ENCODE measurements around the gene SLC25A30.

GRCh38 chr13:45446181-45446580 lies 28.0 kb upstream of the SLC25A30 start:
- TF ChIP-seq POLR2AphosphoS5 (IDR thresholded peaks at IDR 0.05; ENCODE audit: low read depth, low read length) (no peak), SIN3A (IDR thresholded peaks at IDR 0.05; ENCODE audit: borderline replicate concordance, insufficient read depth, low read length) (no peak), FOXP2 (optimal IDR thresholded peaks at IDR 0.05; ENCODE audit: borderline replicate concordance, extremely low read depth, extremely low read length, insufficient read depth) (no peak)
- TF ChIP-seq, protein P1, sequence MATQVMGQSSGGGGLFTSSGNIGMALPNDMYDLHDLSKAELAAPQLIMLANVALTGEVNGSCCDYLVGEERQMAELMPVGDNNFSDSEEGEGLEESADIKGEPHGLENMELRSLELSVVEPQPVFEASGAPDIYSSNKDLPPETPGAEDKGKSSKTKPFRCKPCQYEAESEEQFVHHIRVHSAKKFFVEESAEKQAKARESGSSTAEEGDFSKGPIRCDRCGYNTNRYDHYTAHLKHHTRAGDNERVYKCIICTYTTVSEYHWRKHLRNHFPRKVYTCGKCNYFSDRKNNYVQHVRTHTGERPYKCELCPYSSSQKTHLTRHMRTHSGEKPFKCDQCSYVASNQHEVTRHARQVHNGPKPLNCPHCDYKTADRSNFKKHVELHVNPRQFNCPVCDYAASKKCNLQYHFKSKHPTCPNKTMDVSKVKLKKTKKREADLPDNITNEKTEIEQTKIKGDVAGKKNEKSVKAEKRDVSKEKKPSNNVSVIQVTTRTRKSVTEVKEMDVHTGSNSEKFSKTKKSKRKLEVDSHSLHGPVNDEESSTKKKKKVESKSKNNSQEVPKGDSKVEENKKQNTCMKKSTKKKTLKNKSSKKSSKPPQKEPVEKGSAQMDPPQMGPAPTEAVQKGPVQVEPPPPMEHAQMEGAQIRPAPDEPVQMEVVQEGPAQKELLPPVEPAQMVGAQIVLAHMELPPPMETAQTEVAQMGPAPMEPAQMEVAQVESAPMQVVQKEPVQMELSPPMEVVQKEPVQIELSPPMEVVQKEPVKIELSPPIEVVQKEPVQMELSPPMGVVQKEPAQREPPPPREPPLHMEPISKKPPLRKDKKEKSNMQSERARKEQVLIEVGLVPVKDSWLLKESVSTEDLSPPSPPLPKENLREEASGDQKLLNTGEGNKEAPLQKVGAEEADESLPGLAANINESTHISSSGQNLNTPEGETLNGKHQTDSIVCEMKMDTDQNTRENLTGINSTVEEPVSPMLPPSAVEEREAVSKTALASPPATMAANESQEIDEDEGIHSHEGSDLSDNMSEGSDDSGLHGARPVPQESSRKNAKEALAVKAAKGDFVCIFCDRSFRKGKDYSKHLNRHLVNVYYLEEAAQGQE (IDR thresholded peaks at IDR 0.05; ENCODE audit: insufficient read depth in 1 of 2, low read depth in 2 of 2, low read length in 2 of 2), result no peak
